ENCODE results near the gene CLASP1. TPM values are rescaled to one million over a fixed set of nuclear protein-coding genes. Genes with fewer than 3 reads are reported as not detected.

The CLASP1 gene
- total and polyA plus RNA-seq, 11 donors, result 16.0 to 84.5 (median 60.2) TPM

DNA sequence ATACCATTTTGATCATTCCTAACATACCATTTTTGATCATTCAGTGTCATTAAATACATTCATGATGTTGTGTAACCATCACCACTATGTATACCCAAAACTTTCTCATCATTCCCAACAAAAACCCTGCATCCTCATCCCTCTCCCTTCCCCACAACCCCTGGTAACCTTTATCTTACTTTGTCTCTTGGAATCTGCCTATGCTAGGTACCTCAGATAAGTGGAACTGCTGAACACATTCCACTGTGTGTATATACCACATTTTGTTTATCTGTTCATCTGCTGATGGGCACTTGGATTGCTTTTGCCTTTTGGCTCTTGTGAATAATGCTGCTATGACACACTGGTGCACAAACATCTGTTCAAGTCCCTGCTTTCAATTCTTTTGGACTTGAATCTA is 280.4 kb downstream of the CLASP1 start:
- H3K27me3 ChIP-seq, result no peaks in the 10 kb centered on the region
- DNase-seq, result no peak
- no peaks in the 10 kb centered on the region for H3K9me3 ChIP-seq
- H3K4me1 ChIP-seq, result peaks cover 0 to 28% (median 9%) of the 10 kb centered on the region in 12 donors
- intact Hi-C loops (cut with DNase I), result no loop called here
- no peak overlapping the region for H3K4me3 ChIP-seq
- H3K36me3 ChIP-seq, result peaks cover 0 to 91% (median 77%) of the 10 kb centered on the region in 9 donors
- no peak for ATAC-seq
- TF ChIP-seq POLR2A (IDR thresholded peaks at IDR 0.05), result no peak
- TF ChIP-seq, protein P1, sequence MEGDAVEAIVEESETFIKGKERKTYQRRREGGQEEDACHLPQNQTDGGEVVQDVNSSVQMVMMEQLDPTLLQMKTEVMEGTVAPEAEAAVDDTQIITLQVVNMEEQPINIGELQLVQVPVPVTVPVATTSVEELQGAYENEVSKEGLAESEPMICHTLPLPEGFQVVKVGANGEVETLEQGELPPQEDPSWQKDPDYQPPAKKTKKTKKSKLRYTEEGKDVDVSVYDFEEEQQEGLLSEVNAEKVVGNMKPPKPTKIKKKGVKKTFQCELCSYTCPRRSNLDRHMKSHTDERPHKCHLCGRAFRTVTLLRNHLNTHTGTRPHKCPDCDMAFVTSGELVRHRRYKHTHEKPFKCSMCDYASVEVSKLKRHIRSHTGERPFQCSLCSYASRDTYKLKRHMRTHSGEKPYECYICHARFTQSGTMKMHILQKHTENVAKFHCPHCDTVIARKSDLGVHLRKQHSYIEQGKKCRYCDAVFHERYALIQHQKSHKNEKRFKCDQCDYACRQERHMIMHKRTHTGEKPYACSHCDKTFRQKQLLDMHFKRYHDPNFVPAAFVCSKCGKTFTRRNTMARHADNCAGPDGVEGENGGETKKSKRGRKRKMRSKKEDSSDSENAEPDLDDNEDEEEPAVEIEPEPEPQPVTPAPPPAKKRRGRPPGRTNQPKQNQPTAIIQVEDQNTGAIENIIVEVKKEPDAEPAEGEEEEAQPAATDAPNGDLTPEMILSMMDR (IDR thresholded peaks at IDR 0.05), result no peak
- no peak overlapping the region for H3K27ac ChIP-seq

DNA sequence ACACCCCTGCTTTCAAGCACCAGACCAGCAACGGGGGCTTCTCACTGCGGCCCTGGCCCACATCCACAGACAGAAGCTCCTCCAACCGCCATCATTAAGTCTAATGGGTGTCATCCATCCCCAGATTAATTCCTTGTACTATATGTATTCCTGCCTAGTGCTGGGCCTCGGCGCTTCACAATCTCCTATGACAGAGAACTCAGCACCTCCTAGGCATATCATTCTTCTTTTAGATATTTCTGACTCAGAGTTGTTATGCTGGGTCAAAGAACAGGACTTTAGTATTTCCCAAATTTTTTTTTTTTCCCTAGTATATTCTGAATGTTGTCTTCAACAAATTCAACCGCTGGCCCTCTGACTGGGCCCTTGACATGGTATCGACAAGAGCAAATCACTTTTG is 281.1 kb downstream of the CLASP1 start:
- DNase-seq (no peak), ATAC-seq (no peak)
- intact Hi-C loops (cut with DNase I), result no loop called here
- Histone ChIP-seq H3K9me3 (no peaks in the 10 kb centered on the region), H3K36me3 (peaks cover 0 to 92% (median 78%) of the 10 kb centered on the region in 9 donors), H3K27ac (no peak overlapping the region), H3K4me3 (no peak overlapping the region), H3K27me3 (no peaks in the 10 kb centered on the region), H3K4me1 (peaks cover 0 to 30% (median 15%) of the 10 kb centered on the region in 12 donors)
- 91 to 94% (median 93%) methylated on average over 7 of the region's 7 CpGs for WGBS, 4 donors
- TF ChIP-seq, protein P1 (IDR thresholded peaks at IDR 0.05), result no peak
- no peak for TF ChIP-seq POLR2A (IDR thresholded peaks at IDR 0.05)

DNA sequence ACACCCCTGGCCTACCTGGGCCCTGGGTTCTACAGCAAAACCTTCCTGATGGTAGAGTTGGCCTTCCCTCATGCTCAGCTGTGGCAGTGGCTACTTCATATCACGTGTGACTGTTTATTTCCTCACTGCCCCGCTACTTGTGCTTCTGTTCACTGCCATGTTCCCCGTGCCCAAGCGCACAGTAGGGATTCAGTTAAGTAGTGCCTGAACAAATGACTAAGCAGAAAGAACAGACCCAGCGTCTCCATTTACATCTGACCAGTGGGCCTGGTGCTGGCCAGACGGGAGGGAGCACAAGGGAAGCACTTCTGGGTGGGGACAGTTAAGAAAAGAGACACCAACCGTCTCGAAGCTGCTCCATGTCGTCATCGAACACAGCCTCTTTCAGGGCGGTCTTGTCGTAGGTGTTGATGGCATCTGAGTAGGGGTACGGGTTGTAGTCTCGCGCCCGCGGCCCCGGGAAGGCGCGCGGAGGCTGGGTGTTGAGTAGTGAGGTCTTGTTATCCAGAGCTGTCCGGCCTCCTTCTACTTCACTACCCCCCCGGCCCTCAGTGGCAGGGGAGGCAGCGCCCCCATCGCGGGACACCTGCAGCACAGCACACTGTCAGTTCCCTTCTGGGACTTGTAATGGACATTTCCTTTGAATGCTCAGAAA is 281.9 kb downstream of the CLASP1 start:
- no peak for ATAC-seq
- H3K36me3 ChIP-seq, result peaks cover 0 to 92% (median 79%) of the 10 kb centered on the region in 9 donors

DNA sequence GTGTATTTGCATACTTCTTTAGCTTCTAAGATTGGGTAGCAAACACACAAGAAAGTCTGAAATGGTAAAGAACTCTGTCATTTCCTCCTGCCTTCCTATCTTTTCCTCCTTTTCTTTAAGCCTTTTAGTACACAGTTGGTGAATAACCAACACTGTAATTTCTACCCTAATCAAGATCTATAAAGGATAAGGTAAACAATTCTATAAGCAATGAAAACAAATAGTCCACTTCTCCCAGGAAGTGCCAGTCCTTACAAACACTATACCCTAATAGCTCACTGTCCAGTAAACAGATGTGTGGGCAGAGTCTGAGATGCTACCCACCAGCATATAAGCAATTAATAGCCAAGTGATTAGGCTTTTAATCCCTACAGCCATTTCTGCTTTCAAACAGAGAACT is 283.2 kb downstream of the CLASP1 start:
- TF ChIP-seq, protein P1 (IDR thresholded peaks at IDR 0.05), result no peak
- no peak for TF ChIP-seq POLR2A (IDR thresholded peaks at IDR 0.05)
- Histone ChIP-seq H3K4me1 (peaks cover 0 to 29% (median 14%) of the 10 kb centered on the region in 12 donors), H3K9me3 (no peaks in the 10 kb centered on the region), H3K4me3 (no peak overlapping the region), H3K27me3 (no peaks in the 10 kb centered on the region), H3K36me3 (peaks cover 0 to 95% (median 84%) of the 10 kb centered on the region in 9 donors), H3K27ac (no peak overlapping the region)
- ATAC-seq, result no peak
- DNase-seq, result no peak
- intact Hi-C loops (cut with DNase I), result no loop called here

More for the DNA sequence above, 281.9 kb downstream of the CLASP1 start:
- H3K9me3 ChIP-seq, result no peaks in the 10 kb centered on the region
- no peak for DNase-seq
- no peaks in the 10 kb centered on the region for H3K27me3 ChIP-seq
- TF ChIP-seq, protein P1 (IDR thresholded peaks at IDR 0.05), result no peak
- no peak for TF ChIP-seq POLR2A (IDR thresholded peaks at IDR 0.05)
- H3K4me3 ChIP-seq, result no peak overlapping the region
- H3K4me1 ChIP-seq, result peaks cover 0 to 33% (median 16%) of the 10 kb centered on the region in 12 donors
- intact Hi-C loops (cut with DNase I), result no loop called here
- 88 to 93% (median 89%) methylated on average over 26 of the region's 26 CpGs for WGBS, 4 donors
- H3K27ac ChIP-seq, result no peak overlapping the region

All from heart left ventricle (tissue), 16 donors.